GM19328 (cell line): ENCODE measurements around the gene SERPINB6.
"Not testable (repeated sequence)": the region's sequence is repeated elsewhere in the genome, so short reads cannot be mapped to it uniquely, and the experiment has no call there.

ENCODE experiments used
- ATAC-seq: cut with Tn5 transposase; IDR thresholded peaks from one replicate; pipeline ENCODE4 v1.9.1; 2021; ENCODE audit warnings: mild to moderate bottlenecking, moderate library complexity; ENCODE audit not compliant: unreplicated experiment

The SERPINB6 gene

DNA sequence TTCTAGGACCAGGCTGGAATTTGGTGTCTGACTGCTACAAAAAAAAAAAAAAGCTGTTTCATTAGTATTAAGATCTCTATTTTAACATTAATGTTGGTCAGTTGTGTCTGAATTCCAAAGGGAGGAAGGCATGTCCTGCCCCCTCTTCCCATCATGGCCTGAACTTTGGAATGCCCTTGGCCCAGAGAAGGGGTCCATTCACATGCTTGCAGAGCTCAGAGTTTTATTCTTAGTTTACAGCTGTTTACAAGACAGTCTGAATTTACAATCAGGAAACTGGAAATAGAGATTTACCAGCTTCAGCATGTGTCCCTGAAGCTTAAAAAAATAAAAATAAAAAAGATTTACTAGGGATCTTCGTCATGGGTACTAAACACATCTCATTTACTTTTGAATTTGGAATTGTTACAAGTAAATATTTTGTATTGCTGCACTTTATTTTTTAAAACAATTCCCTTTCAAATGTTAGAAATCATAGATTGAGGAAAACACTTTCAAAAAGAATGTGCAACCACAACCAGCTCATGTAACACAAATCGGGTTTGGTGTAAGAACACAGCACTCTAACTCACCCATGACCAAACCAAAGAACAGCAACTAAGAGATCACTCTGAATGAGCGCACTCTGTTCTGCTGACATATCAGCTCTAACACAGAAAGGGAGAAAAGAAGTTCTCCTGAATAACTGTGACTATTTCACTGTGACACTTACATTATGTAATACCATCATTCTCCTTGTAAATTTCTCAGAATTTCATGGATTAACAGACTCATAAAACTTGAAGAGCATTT, 6.6 kb upstream of the SERPINB6 start:
- ATAC-seq = no peak

DNA sequence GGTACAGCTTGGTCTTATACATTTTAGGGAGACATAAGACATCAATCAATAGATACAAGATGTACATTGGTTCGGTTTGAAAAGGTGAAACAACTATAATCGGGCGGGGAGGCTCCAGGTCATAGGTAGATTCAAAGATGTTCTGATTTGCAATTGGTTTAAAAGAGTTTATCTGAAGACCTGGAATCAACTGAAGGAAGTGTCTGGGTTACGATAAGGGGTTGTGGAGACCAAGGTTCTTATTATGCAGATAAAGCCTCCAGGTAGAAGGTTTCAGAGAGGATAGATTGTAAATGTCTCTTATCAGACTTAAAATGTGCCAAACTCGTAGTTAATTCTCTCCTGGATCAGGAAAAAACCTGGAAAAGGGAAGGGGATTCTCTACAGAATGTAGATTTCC, 5.9 kb upstream of the SERPINB6 start:
- ATAC-seq = no peak

DNA sequence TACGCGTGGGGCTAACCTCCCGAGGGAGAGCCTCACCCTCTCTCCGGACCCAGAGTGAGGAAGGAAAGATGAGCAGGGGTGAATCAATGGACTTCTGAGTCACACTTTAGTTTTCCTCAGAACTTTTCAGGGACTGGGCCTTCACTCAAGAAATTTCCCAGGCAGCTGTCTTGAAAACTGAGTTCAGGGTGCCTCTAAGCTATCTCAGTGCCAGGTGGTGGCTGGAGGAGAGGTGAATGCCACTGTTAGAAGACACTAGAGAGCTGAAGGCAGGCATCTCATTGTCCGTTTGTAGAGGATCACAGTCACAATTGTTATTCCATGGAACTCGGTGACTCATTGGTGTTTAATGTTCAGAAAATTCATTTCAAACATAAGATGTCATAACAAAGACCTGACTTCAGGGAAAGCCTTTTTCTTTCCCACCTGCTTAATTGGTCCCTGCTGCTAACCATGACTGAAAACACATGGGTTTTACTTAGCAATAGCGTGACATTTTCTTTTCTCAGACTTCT, 5.3 kb upstream of the SERPINB6 start:
- ATAC-seq = no peak

DNA sequence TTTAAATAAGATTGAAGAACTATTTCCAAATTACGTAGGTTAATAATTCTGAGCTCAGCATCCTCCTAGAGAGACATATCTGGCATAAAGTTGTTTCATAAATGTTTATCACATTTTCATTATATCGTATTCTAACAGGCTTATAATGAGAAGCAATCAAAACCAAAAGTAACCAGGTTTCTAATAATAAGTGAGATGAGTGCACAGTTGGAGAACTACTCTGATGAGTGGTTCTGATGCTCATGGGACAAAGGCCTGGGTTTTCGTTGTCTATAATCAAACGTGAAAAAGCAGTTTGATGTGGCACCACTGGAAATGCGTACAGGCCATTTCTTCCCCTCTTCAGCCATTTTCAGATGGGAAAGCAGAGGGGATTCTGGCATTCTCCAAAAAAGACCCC, 4.7 kb upstream of the SERPINB6 start:
- ATAC-seq = no peak

DNA sequence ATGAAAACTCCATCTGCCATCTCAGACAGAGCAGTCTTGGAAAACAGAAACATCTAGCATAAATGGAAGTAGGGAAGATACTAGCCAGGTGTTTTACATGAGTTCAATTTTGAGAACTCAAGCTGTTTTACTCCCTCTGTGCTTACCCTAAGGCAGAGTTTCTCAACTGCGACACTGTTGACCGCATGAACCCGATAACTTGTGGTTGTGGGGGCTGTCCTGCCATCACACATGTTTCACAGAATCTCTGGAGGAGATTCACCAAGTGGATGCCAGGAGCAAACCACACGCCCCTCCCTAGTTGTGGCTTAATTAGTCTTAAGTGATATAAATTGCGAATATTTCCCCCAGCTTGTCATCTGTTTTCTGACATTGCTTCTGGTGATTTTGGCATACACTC, 2.3 kb upstream of the SERPINB6 start:
- no peak for ATAC-seq

DNA sequence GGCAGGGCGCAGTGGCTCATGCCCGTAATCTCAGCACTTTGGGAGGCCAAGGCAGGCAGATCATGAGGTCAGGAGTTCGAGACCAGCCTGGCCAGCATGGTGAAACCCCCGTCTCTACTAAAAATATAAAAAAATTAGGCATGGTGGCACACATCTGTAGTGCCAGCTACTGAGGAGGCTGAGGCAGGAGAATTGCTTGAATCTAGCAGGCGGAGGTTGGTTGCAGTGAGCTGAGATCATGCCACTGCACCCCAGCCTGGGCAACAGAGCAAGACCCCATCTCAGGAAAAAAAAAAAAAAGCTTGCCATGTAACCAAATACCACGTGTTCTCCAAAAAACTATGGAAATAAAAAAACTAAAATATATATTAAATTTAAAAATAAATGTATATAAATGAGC, 1.8 kb upstream of the SERPINB6 start:
- ATAC-seq = not testable (repeated sequence)

DNA sequence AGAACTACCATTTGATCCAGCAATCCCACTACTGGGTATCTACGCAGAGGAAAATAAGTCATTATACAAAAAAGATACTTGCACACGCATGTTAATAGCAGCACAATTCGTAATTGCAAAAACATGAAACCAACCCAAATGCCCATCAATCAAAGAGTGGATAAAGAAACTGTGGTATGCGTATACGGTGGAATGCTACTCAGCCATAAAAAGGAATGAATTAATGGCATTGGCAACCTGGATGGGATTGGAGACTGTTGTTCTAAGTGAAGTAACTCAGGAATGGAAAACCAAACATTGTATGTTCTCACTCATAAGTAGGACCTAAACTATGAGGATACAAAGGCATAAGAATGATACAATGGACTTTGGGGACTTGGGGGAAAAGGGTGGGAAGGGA, 1.3 kb upstream of the SERPINB6 start:
- ATAC-seq = not testable (repeated sequence)

DNA sequence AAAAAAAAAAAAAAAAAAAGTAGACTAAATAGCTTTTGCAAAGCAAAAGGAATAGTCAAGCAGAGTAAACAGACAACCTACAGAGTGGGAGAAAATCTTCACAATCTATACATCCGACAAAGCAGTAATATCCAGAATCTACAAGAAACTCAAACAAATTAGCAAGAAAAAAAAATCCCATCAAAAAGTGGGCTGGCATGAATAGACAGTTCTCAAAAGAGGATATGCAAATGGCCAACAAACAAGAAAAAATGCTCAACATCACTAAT, 786 bp upstream of the SERPINB6 start:
- not testable (repeated sequence) for ATAC-seq

DNA sequence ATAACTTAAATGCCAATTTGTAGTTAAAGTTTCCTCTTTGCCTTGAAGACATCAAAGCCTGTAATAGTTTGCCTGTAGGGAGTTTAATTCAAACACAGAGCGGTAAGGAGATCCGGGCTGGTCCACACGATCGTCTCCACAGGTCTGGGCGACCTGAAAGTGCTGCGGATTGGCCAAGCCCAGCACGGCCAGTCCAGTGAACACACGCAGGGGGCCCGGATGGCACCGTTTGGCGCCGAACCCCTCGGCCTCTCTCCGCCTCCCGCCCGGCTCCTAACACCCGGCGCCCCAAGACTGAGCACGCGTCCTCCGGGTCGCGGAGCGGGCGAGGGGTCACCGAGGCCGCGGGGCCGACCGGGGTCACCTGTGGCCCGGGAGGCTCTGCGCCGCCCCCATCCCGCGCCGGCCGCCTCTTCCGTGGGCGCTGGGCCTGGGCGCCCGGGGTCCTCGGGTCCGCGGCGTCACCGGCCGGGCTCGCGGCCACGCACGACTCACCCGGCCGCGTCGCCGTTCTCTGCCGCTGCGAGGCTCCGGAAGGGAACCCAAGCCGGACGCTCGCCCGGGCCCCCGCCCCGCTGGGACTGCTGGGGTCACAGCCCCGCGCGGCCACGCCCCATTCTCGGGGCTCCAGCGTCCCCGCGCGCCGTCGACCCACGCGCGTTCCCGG, 481 bp downstream of the SERPINB6 start:
- no peak for ATAC-seq

DNA sequence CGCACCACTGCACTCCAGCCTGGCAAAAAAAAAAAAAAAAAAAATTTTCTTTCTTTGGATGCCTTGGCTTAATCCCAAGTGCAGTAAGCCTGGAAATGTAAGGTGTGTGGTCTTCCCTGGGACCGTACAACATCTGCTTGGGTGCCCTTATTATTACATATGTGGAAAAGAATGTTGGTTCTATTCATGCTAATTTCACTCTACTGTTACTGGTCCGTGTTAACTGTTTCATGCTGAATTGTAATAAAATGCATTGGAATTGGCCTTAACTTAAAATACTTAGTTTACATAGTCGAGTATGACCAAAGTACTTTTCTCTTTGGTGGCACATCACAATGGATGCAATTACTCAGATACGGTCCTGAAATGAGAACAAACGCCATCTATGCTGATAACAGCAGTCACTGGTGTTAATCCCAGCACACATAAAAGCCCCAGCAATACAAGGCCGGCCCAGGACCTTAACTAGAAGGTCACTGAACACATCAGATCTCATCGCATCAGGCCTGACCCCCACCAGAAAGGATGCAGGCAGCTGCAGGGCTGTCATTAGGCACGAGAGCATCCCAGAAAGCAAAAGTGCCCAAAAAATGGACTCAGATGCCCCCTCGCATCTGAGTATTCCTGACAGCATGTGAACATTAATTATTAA, 1.2 kb downstream of the SERPINB6 start:
- no peak for ATAC-seq

DNA sequence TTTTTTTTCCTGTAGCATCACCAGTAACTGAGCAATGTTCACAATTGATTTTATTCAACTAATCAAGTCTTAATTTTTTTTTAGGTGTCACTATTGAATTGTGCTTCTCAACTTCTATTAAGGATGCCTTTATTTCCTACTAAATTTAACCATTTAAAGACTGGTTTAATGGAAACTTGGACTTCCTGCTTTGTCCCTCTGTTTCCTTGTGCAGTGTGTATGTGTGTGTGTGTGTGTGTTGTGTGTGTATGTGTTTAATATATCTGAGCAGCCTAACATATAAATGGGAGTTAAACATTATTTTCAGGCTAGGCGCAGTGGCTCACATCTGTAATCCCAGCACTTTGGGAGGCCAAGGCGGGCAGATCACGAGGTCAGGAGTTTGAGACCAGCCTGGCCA, 1.8 kb downstream of the SERPINB6 start:
- ATAC-seq = no peak

DNA sequence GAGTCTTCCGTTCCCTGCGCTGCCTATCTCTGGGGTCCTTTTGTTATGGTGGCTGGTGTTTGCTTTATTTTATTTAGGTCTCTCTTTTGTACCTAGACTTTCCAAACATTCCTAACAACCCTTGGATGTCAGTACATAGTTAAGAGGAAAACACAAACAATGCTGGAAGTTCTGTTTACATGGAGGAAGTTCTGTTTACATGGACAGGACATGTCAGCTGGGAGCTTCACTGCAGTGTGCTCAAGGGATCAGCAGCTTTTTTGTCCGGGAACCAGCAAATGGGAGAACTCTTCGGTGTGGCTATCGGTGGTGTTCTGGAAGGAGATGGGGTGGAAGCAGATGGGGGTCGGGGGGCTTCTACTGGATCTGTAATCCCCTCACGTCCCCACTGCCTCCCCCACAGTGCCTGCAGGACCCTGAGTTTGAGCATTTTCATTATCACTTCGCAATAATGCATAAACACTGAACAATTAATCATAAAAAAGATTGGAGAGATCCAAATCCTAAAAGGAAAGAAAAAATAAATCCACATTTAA, 2.7 kb downstream of the SERPINB6 start:
- ATAC-seq = no peak

DNA sequence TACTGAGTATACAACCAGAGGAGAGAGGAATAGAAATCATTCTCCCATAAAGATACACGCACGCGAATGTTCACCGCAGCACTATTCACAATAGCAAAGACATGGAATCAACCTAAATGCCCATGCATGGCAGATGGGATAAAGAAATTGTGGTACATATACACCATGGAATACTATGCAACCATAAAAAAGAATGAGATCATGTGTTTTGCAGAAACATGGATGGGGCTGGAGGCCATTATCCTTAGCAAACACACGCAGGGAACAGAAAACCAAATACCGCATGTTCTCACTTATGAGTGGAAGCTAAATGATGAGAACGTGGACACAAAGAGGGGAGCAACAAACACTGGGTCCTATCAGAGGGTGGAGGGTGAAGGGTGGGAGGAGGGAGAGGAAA, 3.4 kb downstream of the SERPINB6 start:
- no peak for ATAC-seq

DNA sequence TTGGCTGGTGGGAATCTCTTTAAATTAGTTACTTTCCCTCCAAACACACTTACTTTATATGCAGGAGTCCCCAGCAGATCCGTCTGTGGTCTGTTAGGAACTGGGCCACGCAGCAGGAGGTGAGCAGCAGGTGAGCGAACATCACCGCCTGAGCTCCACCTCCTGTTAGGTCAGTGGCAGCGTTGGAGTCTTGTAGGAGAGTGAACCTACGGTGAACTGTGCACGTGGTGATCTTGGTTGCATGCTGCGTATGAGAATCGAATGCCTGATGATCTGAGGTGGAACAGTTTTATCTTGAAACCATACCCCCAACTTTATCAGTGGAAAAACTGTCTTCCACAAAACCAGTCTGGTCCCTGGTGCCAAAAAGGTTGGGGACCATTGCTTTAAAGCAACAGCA, 5.0 kb downstream of the SERPINB6 start:
- ATAC-seq = no peak

DNA sequence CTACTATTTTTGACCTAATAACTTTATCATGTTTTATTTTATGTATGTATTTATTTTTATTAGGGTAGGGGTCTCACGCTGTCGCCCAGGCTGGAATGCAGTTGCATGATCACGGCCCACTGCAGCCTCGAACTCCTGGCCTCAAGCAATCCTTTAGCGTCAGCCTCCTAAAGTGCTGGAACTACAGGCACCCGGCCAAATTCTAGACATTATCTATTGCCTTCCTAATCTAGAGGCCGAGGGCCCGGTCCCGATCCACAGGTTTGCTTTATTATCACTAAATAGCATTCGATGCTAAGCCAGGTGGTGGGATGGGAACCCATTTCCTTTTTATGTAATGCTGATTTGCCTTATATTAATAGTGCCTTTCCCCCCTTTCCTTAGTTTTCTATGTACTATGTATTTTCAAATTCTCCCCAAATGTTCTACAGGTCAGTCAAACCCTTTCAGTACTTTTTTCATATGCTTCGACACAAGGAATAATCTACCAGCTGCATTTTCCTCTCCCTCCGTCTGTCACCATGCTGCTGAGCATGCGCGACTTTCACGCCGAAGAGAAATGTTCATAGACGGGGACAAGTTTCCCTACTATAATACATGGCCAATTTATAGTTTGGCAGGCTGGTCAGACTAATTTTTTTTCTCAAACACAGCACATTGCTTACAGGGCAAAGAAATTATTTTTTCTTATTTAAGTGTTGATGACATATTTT, 6.4 kb downstream of the SERPINB6 start:
- no peak for ATAC-seq

DNA sequence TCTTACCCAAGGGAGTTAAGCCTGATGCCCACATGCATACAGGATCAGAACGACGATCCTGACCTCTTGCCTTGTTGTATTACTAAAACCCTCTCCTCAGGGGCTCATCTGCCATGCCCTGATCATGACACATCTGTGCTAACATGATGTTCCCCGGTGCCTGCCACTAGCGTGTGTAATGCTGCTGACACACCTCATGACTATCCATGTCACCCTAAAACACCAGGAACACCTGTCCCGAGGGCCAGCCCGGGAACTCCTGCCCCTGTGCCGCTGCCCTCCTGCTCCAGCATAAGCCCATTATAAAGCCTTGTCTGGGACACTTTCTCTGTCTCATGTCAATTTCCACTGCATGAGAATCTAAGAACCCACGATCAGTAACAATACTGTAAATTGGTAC, 7.6 kb downstream of the SERPINB6 start:
- no peak for ATAC-seq

DNA sequence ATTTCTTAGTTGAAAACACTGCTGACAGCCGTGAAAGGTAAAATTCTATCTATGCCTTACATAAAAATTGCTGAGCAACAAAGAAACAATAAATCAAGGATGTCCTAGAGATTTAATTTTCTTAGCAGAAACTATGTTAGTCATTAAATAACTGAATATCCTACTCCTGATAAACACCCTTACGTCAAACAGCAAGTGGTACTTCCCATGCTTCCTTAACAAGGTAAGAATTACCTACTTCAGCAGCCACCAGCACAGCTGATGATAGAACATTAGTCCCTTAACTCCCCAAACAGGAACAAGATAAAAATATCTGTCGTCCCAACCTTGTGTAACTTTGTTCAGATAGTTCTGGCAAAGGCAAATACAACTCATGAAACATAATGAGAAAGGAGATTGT, 8.7 kb downstream of the SERPINB6 start:
- ATAC-seq = no peak

DNA sequence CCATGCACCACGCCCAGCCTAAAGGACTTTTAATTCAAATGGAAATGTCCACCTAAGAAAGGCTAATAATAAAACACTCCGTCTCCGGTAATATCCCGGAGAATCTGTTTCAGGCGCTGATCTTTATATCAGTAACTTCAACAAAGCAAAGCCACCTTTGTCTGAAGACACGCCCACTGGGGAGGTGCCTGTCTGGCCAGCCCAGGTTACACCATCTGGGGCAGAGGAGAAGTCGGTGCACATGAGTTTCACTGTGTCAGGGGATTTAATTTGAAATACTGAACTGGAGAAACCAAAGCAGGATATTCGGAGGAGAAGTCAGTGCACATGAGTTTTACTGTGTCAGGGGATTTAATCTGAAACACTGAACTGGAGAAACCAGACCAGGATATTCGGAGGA, 9.4 kb downstream of the SERPINB6 start:
- ATAC-seq = no peak

DNA sequence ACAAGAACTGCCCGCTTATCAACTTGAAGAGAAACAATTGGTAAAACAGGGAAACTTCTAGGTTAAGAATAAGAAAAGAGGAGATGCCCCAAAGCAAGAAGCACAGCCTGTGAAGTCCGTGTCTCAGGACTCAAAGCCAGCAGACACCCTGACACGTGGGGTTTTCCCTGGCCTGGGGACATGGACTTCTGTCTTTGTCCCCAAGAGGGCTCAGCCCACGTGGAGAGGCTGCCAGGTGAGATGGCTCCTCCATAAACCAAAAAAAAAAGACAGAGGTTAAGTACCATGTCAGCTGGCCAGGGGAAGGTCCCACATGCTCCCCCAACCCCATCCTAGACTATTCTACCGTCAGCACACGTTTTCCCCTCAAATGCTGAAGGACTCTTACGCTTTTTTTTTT, 9.9 kb downstream of the SERPINB6 start:
- ATAC-seq = no peak

DNA sequence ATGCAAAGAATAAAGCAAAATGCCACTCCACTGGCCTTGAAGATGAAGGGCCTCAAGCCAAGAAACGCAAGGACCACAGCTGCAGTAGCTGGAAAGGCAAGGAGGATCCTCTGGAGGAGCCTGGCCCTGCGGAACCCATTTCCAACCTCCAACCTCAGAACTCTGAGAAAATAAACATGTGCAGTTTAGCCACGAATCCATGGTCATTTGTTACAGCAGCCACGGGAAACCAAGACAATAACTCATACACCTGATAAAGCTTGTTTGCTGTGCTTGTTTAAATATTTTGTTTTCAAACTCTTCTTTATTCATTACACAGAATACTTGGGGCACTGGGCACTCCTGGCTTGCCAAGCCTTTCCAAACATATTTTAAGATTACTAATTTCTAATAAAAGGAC, 10.4 kb downstream of the SERPINB6 start:
- no peak for ATAC-seq
